Thyroid gland (tissue), 4 donors: ENCODE results near the gene SKOR2. TPM values are rescaled to one million over a fixed set of nuclear protein-coding genes. Genes with fewer than 3 reads are reported as not detected.

Experiments
- DNase-seq, 2 donors: peaks; one replicate each; pipeline ENCODE4 v3.0.0-alpha.2; 2019
- H3K27ac ChIP-seq, 3 donors: fragments of 200-600 bp; sonication (generic); 1 replicate in 2 of 3; 2 replicates in 1 of 3; pipeline ENCODE4 v1.5.1; 2016 to 2019; ENCODE audit warnings: mild to moderate bottlenecking in 1 of 3, moderate library complexity in 1 of 3
- H3K27me3 ChIP-seq: fragments of 200-600 bp; sonication (generic); one replicate; pipeline ENCODE4 v1.5.1; 2019
- H3K36me3 ChIP-seq, 2 donors: fragments of 200-600 bp; sonication (generic); one replicate each; pipeline ENCODE4 v1.5.1; 2016 to 2019
- H3K4me1 ChIP-seq, 2 donors: fragments of 200-600 bp; sonication (generic); one replicate each; pipeline ENCODE4 v1.5.1; 2017 to 2019
- H3K4me3 ChIP-seq, 3 donors: fragments of 200-600 bp; sonication (generic); replicated peaks in 1 of 3; 1 replicate in 2 of 3; 2 replicates in 1 of 3; pipeline ENCODE4 v1.5.1; 2016; ENCODE audit warnings: mild to moderate bottlenecking in 1 of 3
- H3K9me3 ChIP-seq: fragments of 200-600 bp; sonication (generic); one replicate; pipeline ENCODE4 v1.5.1; 2017
- CTCF ChIP-seq, 6 experiments: fragments of 200-600 bp in 3 of 6; fragments of 450-650 bp in 3 of 6; sonication (generic) in 3 of 6; IDR thresholded peaks; one replicate each; pipeline ENCODE4 v1.5.1; 2016 to 2019; ENCODE audit warnings: antibody characterized with exemption in 6 of 6, mild to moderate bottlenecking in 2 of 6, inconsistent platforms in 1 of 6, moderate library complexity in 1 of 6
- POLR2A ChIP-seq, 2 donors: fragments of 450-650 bp; IDR thresholded peaks; one replicate each; pipeline ENCODE4 v1.6.1; 2017; ENCODE audit warnings: antibody characterized with exemption in 2 of 2, mild to moderate bottlenecking in 2 of 2, moderate library complexity in 1 of 2
- WGBS, 2 donors: methylation state at CpG; one replicate each; pipeline ENCODE4 v1.1.5; 2017; 5-methylcytosine and 5-hydroxymethylcytosine counted together
- intact Hi-C: fragments of 100-400 bp; cut with DNase I; formaldehyde crosslinking; loops from one replicate; pipeline ENCODE4 v1.15.1; 2023
- total RNA-seq, 4 donors: library from RNA; depleted of rRNA; stranded (reverse); fragments of >200 nt; gene quantifications; one replicate each; pipeline ENCODE4 v1.2.3, GENCODE V29; 2016

Gene SKOR2
- total RNA-seq, 4 donors from 2014 or later: not detected

DNA sequence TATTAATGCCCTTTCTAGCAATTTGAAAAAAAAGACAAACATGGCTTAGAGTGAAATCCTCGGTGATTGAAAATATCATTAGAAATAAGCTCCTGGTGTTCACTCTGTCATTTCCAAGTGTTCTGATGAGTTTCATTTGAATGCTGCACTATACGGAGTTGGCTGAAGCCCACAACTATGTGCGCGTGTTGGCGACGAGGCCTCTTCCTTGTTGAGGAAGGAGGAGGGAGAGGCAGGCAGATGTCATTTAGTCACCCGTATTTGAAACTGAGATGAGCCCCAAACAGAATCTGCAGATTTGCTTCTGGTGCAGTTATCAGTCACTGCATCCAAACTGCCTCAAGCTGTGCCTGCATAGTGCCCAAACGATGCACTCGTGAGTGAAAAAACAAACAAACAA, 23.5 kb upstream of the SKOR2 start:
- Histone ChIP-seq H3K4me1 (no peaks in the 10 kb centered on the region), H3K36me3 (no peaks in the 10 kb centered on the region), H3K9me3 (no peaks in the 10 kb centered on the region), H3K27me3 (no peaks in the 10 kb centered on the region), H3K27ac (no peak overlapping the region), H3K4me3 (no peak overlapping the region)
- intact Hi-C loops: no loop called here
- no peak for DNase-seq
- no peak for TF ChIP-seq CTCF (IDR thresholded peaks at IDR 0.05)
- 44 to 45% methylated on average over 9 of the region's 9 CpGs for WGBS, 2 donors

DNA sequence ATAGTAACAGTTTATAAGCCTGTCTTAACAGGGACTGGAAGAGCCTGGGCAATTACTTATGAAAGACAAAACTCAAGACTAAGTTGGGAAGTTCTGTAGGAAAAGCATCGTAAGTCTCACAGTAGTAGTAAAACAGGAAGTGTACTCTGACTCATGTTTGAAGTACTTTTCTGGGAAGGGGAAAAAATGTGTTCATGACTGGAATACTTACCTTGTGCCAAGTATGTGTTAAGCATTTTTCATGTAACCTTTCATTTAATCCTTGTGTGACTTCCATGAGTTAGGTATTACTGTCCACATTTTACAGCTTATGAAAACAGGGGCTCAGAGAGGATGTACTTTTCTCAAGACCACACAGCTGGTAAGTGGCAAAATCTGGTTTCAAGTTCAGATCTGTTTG, 13.7 kb upstream of the SKOR2 start:
- H3K27me3 ChIP-seq: peaks cover 40% of the 10 kb centered on the region
- TF ChIP-seq POLR2A (IDR thresholded peaks at IDR 0.05): no peak
- TF ChIP-seq CTCF (IDR thresholded peaks at IDR 0.05): no peak
- no peak overlapping the region for H3K4me3 ChIP-seq
- WGBS, 2 donors: 34 to 53% methylated on average over 1 of the region's 1 CpG
- intact Hi-C loops: no loop called here
- no peak for DNase-seq
- no peak overlapping the region for H3K27ac ChIP-seq
- no peaks in the 10 kb centered on the region for H3K36me3 ChIP-seq
- H3K9me3 ChIP-seq: no peaks in the 10 kb centered on the region
- peaks cover 0 to 15% of the 10 kb centered on the region in 2 donors for H3K4me1 ChIP-seq

GRCh38 chr18:47264308-47264700, 12.8 kb upstream of the SKOR2 start:
- DNase-seq: no peak
- WGBS, 2 donors: 3 to 6% methylated on average over 10 of the region's 10 CpGs
- H3K4me3 ChIP-seq: no peak overlapping the region

DNA sequence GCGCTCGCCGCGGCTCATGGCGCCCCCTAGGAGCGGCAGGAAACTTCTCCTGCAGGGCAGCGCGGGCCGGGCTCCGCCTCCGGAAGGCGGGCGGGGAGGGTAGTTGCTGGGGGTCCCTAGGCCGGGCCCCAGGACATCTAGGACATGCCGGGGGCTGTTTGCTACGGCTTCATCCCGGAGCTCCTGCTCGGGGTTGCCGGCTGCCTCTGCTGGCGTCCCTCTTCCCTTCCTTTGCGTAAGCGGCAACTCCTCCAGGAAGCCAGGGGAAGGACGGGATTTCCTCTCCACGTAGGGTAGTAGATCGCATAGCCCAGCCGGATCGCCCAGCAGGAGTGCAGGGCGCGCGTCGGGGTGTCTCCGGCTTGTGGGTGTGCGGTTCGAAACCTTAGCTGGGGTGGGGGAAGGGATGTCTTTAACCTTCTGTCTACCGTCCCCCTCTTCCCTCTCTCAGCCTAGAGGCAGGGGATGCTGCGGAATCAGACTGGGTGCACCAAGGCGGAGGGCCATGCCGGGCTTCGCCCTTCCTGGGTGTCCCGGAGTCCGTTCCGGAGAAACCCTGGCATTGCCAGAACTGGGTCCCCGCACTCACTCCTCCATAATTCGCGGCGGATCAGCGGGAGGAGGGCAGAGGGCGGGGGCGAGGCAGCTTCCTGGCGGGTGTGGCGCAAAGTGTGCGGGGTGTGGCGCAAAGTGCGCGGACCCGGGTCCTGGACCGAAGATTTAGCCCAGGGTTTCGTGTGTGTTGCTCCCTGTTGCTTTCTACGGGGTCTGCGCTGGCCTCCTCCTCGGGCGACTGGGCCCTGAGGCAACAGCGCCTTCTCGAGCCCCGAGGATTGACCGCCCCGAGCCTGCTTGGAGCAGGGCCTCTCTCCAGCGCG, 12.2 kb upstream of the SKOR2 start:
- H3K27me3 ChIP-seq: peaks cover 49% of the 10 kb centered on the region
- TF ChIP-seq CTCF (IDR thresholded peaks at IDR 0.05): no peak
- TF ChIP-seq POLR2A (IDR thresholded peaks at IDR 0.05): no peak
- H3K4me3 ChIP-seq: no peak overlapping the region
- no peak for DNase-seq
- no peaks in the 10 kb centered on the region for H3K9me3 ChIP-seq
- H3K4me1 ChIP-seq: peaks cover 0 to 15% of the 10 kb centered on the region in 2 donors
- WGBS, 2 donors: 0 to 2% methylated on average over 11 to 31 of the region's 69 CpGs
- no peak overlapping the region for H3K27ac ChIP-seq
- no peaks in the 10 kb centered on the region for H3K36me3 ChIP-seq
- intact Hi-C loops: no loop called here

More at GRCh38 chr18:47264308-47264700, 12.8 kb upstream of the SKOR2 start:
- intact Hi-C loops: no loop called here
- H3K27ac ChIP-seq: no peak overlapping the region
- H3K4me1 ChIP-seq: peaks cover 0 to 15% of the 10 kb centered on the region in 2 donors
- TF ChIP-seq POLR2A (IDR thresholded peaks at IDR 0.05): no peak
- TF ChIP-seq CTCF (IDR thresholded peaks at IDR 0.05): no peak
- peaks cover 43% of the 10 kb centered on the region for H3K27me3 ChIP-seq
- H3K36me3 ChIP-seq: no peaks in the 10 kb centered on the region
- H3K9me3 ChIP-seq: no peaks in the 10 kb centered on the region

DNA sequence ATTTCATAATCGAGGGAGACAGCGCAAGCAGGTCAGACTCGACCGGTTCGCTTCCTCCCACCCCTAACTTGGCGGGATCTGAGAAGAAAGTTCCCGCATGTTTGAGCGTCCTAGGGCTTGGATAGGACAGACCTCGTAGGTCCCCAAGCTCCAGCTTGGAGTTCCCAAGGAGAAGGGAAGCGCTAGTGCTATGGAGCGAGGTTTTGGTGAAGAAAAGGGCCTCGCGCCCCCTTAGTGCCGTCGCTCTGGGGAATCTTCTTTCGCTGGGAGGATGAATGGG, 11.6 kb upstream of the SKOR2 start:
- Histone ChIP-seq H3K9me3 (no peaks in the 10 kb centered on the region), H3K36me3 (no peaks in the 10 kb centered on the region), H3K4me1 (peaks cover 0 to 15% of the 10 kb centered on the region in 2 donors), H3K4me3 (no peak overlapping the region), H3K27me3 (peaks cover 50% of the 10 kb centered on the region), H3K27ac (no peak overlapping the region)
- 3 to 4% methylated on average over 10 to 16 of the region's 16 CpGs for WGBS, 2 donors
- intact Hi-C loops: no loop called here
- DNase-seq: no peak
- no peak for TF ChIP-seq CTCF (IDR thresholded peaks at IDR 0.05)
- no peak for TF ChIP-seq POLR2A (IDR thresholded peaks at IDR 0.05)
